GM18507 (cell line): ENCODE data around the gene IDH3G.

Experiments used
- DNase-seq: peaks from one replicate; pipeline ENCODE4 v3.0.0; 2011; ENCODE audit warnings: low read depth; ENCODE audit not compliant: insufficient read length; ENCODE audit errors: extremely low spot score
- FAIRE-seq: peaks from 2 replicates; lab custom pipeline; 2011; peaks lifted over from hg19 to GRCh38; lab: Jason Lieb, UNC

Gene IDH3G

DNA sequence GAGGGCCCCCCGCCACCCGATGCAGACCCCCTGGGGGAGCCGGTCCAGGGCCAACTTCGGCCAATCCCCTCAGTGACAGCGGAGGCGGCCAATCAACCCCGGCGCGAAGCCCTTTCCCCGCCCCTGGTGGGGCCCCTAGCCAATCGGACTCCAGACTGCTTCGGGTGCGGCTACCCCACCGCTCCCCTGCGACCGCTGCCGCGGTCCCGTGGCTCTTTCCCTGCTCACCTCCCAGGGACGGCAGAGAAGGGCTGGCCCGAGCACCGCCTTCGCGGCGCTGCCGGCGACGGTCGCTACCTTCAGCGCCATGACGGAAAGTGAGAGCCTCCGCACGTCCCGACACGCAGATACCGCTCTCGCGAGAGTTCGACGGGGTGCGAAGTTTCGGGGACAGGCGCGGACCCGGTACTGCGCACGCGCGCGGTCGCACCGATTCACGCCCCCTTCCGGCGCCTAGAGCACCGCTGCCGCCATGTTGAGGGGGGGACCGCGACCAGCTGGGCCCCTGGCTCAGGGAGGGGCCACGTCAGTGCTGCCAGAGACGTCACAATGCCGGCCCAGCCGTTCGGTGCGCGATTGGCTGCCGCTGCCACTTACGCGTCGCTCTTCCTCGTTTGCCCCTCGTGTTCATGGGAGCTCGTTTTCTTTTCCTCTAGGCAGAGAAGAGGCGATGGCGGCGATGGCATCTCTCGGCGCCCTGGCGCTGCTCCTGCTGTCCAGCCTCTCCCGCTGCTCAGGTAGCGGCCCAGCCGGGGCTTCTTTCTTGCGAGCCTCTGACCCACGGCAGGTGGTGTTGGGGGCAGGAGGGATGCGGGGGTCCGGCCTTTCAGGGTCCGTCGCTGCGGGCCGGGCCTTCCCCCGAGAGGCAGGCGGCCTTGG, at the start of gene IDH3G, which contains the start of gene SSR4:
TSS of gene IDH3G (minus strand) at position 358 of the 879 bp plus-strand sequence. CDS start at position 309, 49 bp downstream.
TSS of gene SSR4 (plus strand) at position 651 of the 879 bp plus-strand sequence. CDS start at position 671, 20 bp downstream.
- DNase-seq = peak; percentile 88
- peak; percentile 100 for FAIRE-seq

- FAIRE-seq (no peak), DNase-seq (no peak)
Measured at GRCh38 chrX:153836921-153837320, 42.7 kb upstream of the IDH3G start.

DNA sequence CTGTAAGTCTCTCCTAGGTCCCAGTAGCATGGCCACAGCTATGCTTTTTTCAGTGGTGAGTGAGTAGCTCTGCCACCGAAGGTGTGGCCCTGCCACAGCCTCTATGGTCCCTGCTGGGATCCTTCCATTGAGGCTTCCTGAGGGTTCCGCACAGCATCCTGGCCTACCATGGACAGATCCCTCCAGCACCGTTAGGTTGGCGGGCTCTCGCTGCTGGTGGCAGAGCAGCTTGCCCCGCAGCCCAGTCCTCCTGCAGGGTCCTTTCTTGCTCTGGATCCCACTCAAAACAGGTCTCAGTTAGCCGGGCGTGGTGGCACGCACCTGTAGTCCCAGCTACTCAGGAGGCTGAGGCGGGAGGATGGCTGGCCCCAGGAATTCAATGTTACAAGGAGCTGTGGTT, 38.6 kb upstream of the IDH3G start:
- DNase-seq (no peak), FAIRE-seq (no peak)

DNA sequence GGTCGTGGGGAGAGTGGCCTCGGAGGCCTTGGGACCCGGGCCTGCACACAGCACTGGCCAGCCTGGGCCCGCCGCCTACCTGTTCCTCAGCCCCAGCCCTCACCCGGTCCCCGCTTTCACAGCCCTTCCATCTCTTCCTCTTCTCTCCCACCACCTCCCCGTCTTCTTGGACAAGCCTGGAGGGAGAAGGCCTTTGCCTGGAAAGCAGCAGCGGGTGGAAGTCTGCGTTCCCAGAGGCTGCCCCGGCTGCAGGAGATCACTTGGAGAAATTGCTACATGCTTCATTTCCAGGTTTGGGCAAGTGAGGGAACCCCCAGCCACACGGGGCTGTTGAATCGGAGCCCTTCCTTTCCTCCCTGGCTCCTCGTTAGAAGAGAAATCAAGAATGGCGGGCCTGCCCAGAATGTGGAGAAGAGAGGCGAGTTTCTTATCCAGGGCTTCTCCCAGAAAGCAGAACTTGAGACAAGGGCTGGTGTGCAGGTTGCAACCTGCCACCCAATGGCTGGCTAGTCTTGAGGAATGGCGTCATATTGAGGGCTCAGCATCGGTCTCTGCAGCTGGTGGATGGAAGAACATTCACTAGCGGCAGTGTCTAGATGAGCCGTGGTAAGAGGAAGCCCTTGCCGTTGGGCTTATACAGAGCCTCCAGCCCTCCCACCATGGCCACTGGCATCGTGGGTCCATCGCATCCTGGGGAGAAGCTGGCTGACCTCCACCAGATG, 37.4 kb upstream of the IDH3G start:
- FAIRE-seq = no peak

DNA sequence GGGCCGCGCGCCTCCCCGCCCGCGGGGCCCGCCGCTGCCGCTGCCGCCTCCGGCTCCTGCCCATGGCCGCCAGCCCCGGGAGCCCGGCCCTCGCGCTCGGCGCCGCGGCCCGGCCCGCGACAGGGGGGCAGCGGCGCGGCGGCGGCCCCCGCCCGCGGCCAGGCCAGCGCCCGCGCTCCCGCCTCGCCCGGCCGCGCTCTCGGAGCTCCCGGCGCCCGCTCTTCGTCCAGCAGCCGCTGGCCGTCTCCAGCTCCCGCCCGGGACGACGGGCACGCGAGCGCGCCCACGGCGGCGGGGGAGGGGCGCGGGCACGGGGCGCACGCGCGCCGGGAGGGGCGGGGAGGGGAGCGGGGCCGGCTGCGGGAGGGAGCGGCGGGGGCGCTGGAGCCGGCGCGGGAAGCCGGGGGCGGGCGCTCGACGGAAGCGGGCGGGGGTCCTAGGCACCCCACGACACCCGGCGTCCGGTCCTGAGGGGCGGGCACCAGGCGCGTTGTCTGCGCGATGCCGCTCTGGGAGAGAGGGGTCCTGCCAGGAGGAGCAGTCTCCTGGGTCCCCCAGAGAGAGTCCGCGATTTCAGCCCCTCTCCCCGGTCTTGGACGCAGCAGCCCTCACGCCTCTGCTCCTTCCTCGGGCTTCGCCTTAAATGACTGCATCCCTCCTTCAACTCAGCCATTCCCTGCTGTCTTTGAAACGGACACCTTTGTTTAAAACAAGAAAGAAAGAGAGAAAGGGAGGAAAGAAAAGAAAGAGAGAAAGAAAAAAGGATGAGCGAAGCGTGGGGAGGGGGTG, 36.7 kb upstream of the IDH3G start:
- FAIRE-seq (no peak), DNase-seq (no peak)

More for the DNA sequence above, 37.4 kb upstream of the IDH3G start:
- DNase-seq = no peak

GRCh38 chrX:153829799-153830639, 35.8 kb upstream of the IDH3G start, which contains the start of gene PDZD4:
Gene PDZD4, minus strand, starts transcription at chrX:153830544. Its CDS starts 246 bp downstream, at chrX:153830298.
- no peak for DNase-seq
- no peak for FAIRE-seq

DNA sequence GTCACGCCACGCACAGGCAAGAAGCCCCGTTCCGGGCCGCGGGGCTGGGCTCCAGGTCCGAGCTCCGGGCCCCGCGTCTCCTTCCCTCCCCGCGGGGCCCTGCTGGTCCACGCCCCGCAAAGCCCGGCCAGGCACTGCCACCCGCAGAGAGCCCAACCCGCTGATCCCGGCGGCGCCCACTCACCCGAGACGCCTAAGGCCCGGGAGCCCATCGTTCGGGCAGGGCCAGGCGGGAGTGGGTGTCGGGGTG, 35.3 kb upstream of the IDH3G start:
- FAIRE-seq (no peak), DNase-seq (no peak)

DNA sequence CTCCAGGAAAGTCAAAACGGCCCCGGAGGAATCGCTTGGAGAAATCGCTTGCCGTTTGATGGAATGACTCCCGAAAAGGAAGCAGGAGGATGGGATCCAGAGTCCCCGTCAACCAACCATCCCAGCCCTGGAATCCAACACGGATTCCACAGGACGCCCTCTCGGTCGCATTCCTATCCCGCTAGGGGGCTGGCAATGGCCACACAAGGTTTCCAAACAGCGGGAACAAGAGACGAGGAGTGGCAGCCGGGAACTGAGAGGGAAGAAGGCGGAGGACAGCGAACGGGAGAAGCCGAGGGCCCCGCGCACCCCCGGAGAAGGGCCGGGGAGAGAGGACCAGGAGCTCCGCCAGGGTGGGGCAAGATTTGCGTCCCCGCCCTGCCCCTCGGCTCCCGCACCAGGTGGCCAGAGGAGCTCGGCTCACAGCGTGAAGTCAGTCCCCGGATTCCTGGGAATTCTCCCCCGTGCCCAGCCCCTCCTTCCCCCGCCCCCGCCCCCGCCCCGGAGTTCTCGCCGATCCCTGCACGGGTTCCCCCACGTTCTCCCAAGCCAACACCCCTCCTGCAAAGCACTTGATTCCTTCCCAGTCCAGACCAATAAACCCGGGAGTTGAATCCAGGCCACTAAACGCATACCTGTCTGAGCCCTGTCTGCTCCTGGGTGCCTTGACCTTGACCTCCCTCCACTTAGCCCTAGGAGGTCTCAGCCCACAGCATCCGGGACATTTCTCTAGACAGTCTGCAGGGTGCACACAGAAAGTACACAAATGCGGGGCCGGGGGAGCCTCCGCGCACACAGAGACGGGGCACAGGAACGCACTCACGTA, 34.8 kb upstream of the IDH3G start:
- DNase-seq (no peak), FAIRE-seq (no peak)

GRCh38 chrX:153828308-153828707, 34.1 kb upstream of the IDH3G start:
- no peak for FAIRE-seq
- no peak for DNase-seq

GRCh38 chrX:153827903-153828302, 33.7 kb upstream of the IDH3G start:
- no peak for FAIRE-seq
- DNase-seq = no peak

DNA sequence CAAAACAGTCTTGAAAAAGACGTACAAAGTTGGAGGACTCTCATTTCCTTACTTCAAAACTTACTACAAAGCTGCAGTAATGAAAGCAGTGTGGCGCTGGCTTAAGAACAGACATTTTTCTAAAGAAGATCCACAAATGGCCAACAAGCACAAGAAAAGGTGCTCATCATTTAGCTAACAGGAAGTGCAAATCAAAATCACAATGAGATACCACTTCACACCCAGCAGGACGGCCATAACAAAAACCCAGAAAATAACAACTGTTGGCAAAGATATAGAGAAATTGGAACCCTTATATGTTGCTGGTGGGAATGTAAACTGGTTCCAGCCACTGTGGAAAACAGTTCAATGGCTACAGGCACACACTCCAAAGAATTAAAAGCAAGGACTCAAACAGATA, 32.8 kb upstream of the IDH3G start:
- no peak for FAIRE-seq
- DNase-seq = no peak

- FAIRE-seq = no peak
- no peak for DNase-seq
Measured at GRCh38 chrX:153825042-153825441, 30.9 kb upstream of the IDH3G start.

DNA sequence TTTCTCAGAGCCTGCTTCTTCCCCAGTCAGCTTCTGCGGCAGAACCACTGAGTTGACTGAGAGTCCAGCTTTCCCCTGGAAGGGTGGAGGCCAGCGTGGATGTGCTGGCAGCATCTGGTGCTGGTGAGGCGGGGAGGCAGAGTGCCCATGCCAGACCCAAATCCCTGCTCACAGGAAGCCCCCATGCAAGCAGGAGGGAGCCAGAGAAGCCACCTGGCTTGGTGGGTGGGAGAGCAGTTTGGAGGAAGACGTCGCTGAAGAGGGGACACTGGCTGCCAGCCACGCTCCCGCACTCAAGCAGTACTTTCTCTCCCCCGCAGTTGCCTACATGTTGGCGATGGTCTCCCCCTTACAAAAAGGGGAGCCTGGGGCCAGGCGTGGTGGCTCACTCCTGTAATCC, 30.2 kb upstream of the IDH3G start:
- FAIRE-seq (no peak), DNase-seq (no peak)

DNA sequence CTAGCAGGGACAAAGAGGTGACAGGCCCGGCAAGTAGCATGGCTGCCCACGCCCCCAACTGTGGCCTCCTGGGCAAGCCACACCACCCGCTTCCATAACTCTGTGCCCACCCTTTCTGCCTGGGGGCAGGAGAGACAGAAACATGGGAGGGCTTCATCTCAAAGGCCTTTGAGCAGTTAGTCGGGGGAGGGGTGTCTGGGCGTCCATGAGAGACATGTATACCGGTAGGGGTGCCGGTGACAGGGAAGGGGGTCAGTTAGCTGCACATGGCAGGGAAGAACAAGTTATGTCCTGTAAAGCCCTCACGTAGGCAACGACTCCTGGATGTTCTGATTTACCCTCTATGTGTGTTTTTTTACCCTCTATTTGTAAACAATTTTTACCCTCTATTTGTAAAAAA, 26.9 kb upstream of the IDH3G start:
- DNase-seq (no peak), FAIRE-seq (no peak)

GRCh38 chrX:153820601-153821000, 26.4 kb upstream of the IDH3G start:
- FAIRE-seq (no peak), DNase-seq (no peak)

- DNase-seq = no peak
- FAIRE-seq = no peak
Measured at GRCh38 chrX:153819384-153820040, 25.3 kb upstream of the IDH3G start.

DNA sequence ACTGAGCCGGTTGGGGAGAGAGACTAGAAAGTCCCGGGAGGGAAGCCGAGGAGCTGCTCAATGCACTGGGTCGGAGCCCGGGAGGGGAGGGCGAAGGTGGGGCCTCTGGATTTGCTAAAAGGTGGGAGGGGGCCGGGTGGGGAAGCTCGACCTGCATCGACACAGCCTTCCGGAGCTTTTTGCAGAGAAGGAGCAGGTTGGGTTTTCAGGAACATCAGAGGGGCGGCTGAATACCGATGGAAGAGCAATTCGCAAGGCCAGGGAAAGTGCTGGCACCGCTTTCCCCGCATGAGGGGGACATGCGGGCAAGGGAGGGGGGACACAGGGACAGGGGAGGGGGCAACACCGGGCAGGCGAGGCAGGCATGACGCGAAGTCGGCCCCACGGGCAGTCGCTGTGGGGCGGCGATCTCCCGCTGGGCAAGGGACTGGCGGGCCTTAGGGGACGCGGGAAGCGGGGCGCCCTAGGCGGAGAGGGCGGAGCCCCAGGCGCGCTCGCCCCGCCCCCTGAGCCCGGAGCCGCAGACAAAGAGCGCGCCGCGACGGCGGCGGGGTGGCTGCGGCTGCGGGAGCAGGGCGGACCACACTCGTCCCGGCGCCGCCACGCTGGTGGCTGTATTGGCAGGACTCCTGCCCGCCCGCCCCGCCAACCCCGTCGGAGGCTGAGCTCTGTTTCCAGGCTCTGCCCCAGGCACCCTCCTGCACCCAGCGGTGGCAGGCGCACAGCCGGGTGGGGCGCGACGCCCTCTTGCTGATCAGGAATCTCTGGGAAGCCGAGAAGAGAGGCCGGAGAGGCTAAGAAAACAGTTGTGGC, 24.6 kb upstream of the IDH3G start:
- FAIRE-seq (no peak), DNase-seq (peak; percentile 14)
